Esophagus squamous epithelium (tissue), 5 donors: ENCODE data around the gene NFYA. TPM values are rescaled to one million over a fixed set of nuclear protein-coding genes. Genes with fewer than 3 reads are reported as not detected.

Experiments used
- DNase-seq: peaks from one replicate; lab custom pipeline; 2025; lab: John Stamatoyannopoulos, UW
- H3K27ac ChIP-seq, 4 donors: fragments of 200-600 bp; sonication (generic); one replicate each; pipeline ENCODE4 v1.5.1; 2016 to 2019; ENCODE audit warnings: mild to moderate bottlenecking in 1 of 4
- H3K27me3 ChIP-seq, 4 donors: fragments of 200-600 bp; sonication (generic); 1 replicate in 3 of 4; 2 replicates in 1 of 4; pipeline versions ENCODE4 v1.5.1 to v1.6.0; 2017 to 2021; ENCODE audit warnings: antibody characterized with exemption in 1 of 4
- H3K36me3 ChIP-seq, 3 donors: fragments of 200-600 bp; sonication (generic); one replicate each; pipeline ENCODE4 v1.5.1; 2016 to 2019
- H3K4me1 ChIP-seq, 3 donors: fragments of 200-600 bp; sonication (generic); one replicate each; pipeline ENCODE4 v1.5.1; 2017 to 2019
- H3K4me3 ChIP-seq, 4 donors: fragments of 200-600 bp; sonication (generic); 1 replicate in 3 of 4; 2 replicates in 1 of 4; pipeline ENCODE4 v1.5.1; 2016 to 2019; ENCODE audit warnings: mild to moderate bottlenecking in 2 of 4, moderate library complexity in 1 of 4
- H3K9me3 ChIP-seq, 3 donors: fragments of 200-600 bp; sonication (generic); one replicate each; pipeline ENCODE4 v1.5.1; 2016 to 2019
- CTCF ChIP-seq, 6 experiments: fragments of 450-650 bp in 4 of 6; fragments of 200-600 bp in 2 of 6; sonication (generic) in 2 of 6; IDR thresholded peaks; one replicate each; pipeline ENCODE4 v1.5.1; 2016 to 2019; ENCODE audit warnings: antibody characterized with exemption in 6 of 6, mild to moderate bottlenecking in 4 of 6, moderate library complexity in 4 of 6
- POLR2A ChIP-seq, 4 donors: fragments of 450-650 bp; IDR thresholded peaks; one replicate each; pipeline ENCODE4 v1.6.1; 2017; ENCODE audit warnings: antibody characterized with exemption in 4 of 4, mild to moderate bottlenecking in 4 of 4, moderate library complexity in 3 of 4
- WGBS, 2 donors: methylation state at CpG; one replicate each; pipeline ENCODE4 v1.1.5; 2018; 5-methylcytosine and 5-hydroxymethylcytosine counted together
- intact Hi-C: fragments of 100-400 bp; cut with DNase I; formaldehyde crosslinking; loops from one replicate; pipeline ENCODE4 v1.15.0; 2022
- total RNA-seq, 4 donors: library from RNA; depleted of rRNA; stranded (reverse); fragments of >200 nt; gene quantifications; one replicate each; pipeline ENCODE4 v1.1.0, GENCODE V29; 2016
- donor health status: DM: yes; HTN: yes; CAD: no.

Gene NFYA
- total RNA-seq, 4 donors from 2014 or later, result 9.0 to 16.4 (median 14.0) TPM

- Histone ChIP-seq H3K4me1 (peaks cover 12 to 23% (median 15%) of the 10 kb centered on the region in 3 donors), H3K4me3 (peak overlapping the region; percentile 28 to 69 (median 54)), H3K27ac (peak overlapping the region; percentile 22 to 86 (median 66)), H3K27me3 (no peaks in the 10 kb centered on the region), H3K36me3 (no peaks in the 10 kb centered on the region), H3K9me3 (no peaks in the 10 kb centered on the region)
- no peak for DNase-seq
- intact Hi-C loops, result loop anchor here (10.0 kb wide), 1 partner anchor 133 kb away; no protein-coding TSS in a partner anchor
- TF ChIP-seq POLR2A (IDR thresholded peaks at IDR 0.05), result no peak
- TF ChIP-seq CTCF (IDR thresholded peaks at IDR 0.05), result peak; percentile 96 to 99 (median 99)
- 4 to 5% methylated on average over 6 to 10 of the region's 45 CpGs for WGBS, 2 donors
Observed at GRCh38 chr6:41027799-41028560, 44.8 kb upstream of the NFYA start.

GRCh38 chr6:41028561-41029412 lies 44.0 kb upstream of the NFYA start:
- TF ChIP-seq POLR2A (IDR thresholded peaks at IDR 0.05), result no peak
- no peak for TF ChIP-seq CTCF (IDR thresholded peaks at IDR 0.05)
- no peaks in the 10 kb centered on the region for H3K27me3 ChIP-seq
- no peaks in the 10 kb centered on the region for H3K9me3 ChIP-seq
- WGBS, 2 donors, result 69 to 77% methylated on average over 6 to 7 of the region's 13 CpGs
- H3K4me1 ChIP-seq, result peaks cover 12 to 23% (median 15%) of the 10 kb centered on the region in 3 donors
- peak overlapping the region; percentile 28 to 69 (median 54) for H3K4me3 ChIP-seq
- peak overlapping the region; percentile 22 to 86 (median 66) for H3K27ac ChIP-seq
- intact Hi-C loops, result loop anchor here (10.0 kb wide), 1 partner anchor 134 kb away; no protein-coding TSS in a partner anchor
- H3K36me3 ChIP-seq, result no peaks in the 10 kb centered on the region
- no peak for DNase-seq

GRCh38 chr6:41032830-41033229 lies 39.9 kb upstream of the NFYA start:
- intact Hi-C loops, result no loop called here
- 94 to 97% methylated on average over 9 to 12 of the region's 15 CpGs for WGBS, 2 donors
- Histone ChIP-seq H3K9me3 (no peaks in the 10 kb centered on the region), H3K27me3 (no peaks in the 10 kb centered on the region), H3K36me3 (no peaks in the 10 kb centered on the region), H3K4me3 (no peak overlapping the region), H3K27ac (no peak overlapping the region), H3K4me1 (peaks cover 6 to 34% (median 12%) of the 10 kb centered on the region in 3 donors)
- DNase-seq, result no peak
- TF ChIP-seq CTCF (IDR thresholded peaks at IDR 0.05), result no peak
- TF ChIP-seq POLR2A (IDR thresholded peaks at IDR 0.05), result no peak

- H3K27ac ChIP-seq, result no peak overlapping the region
- no peak overlapping the region for H3K4me3 ChIP-seq
- WGBS, 2 donors, result 79% methylated on average over 8 of the region's 13 CpGs
- no peaks in the 10 kb centered on the region for H3K9me3 ChIP-seq
- intact Hi-C loops, result no loop called here
- H3K36me3 ChIP-seq, result no peaks in the 10 kb centered on the region
- no peaks in the 10 kb centered on the region for H3K27me3 ChIP-seq
- H3K4me1 ChIP-seq, result peaks cover 0 to 24% (median 4%) of the 10 kb centered on the region in 3 donors
- no peak for DNase-seq
- TF ChIP-seq POLR2A (IDR thresholded peaks at IDR 0.05) (no peak), CTCF (IDR thresholded peaks at IDR 0.05) (no peak)
Observed at GRCh38 chr6:41033776-41034175, 39.0 kb upstream of the NFYA start.
